DND-41 (cell line): ENCODE data around the gene AKR1B1.
"Not testable (repeated sequence)": the region's sequence is repeated elsewhere in the genome, so short reads cannot be mapped to it uniquely, and the experiment has no call there.

ENCODE experiments used
- CTCF ChIP-seq: IDR thresholded peaks from 2 replicates; pipeline ENCODE4 v1.5.1; 2012; ENCODE audit warnings: borderline replicate concordance, low read length, moderate library complexity, mild to moderate bottlenecking; ENCODE audit not compliant: poor library complexity, severe bottlenecking; ENCODE audit errors: extremely low read depth
- EZH2 ChIP-seq: IDR thresholded peaks from 3 replicates; pipeline ENCODE4 v1.6.1; 2012; ENCODE audit warnings: borderline replicate concordance, low read depth, mild to moderate bottlenecking, moderate library complexity, low read length, inconsistent platforms; ENCODE audit not compliant: severe bottlenecking

DNA sequence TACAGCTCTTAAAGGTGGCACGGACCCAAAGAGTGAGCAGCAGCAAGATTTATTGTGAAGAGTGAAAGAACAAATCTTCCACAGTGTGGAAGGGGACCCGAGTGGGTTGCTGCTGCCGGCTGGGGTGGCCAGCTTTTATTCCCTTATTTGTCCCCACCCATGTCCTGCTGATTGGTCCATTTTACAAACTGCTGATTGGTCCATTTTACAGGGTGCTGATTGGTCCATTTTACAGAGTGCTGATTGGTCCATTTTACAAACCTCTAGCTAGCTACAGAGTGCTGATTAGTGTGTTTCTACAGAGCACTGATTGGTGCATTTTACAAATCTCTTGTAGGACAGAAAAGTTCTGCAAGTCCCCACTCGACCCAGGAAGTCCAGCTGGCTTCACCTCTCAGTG lies 28.8 kb upstream of the AKR1B1 start:
- not testable (repeated sequence) for TF ChIP-seq CTCF, EZH2
